Measurements from ENCODE around the gene LCK. TPM values are rescaled to one million over a fixed set of nuclear protein-coding genes. Genes with fewer than 3 reads are reported as not detected.
A peak's percentile ranks its signal among the peaks of the same experiment; 100 is the strongest.

LCK gene
- total and polyA plus RNA-seq, 10 of the 15 experiments (the other 5 are each of a cell fraction or from before 2014, with no cell fraction given): 31.5 to 173 (median 119) TPM

DNA sequence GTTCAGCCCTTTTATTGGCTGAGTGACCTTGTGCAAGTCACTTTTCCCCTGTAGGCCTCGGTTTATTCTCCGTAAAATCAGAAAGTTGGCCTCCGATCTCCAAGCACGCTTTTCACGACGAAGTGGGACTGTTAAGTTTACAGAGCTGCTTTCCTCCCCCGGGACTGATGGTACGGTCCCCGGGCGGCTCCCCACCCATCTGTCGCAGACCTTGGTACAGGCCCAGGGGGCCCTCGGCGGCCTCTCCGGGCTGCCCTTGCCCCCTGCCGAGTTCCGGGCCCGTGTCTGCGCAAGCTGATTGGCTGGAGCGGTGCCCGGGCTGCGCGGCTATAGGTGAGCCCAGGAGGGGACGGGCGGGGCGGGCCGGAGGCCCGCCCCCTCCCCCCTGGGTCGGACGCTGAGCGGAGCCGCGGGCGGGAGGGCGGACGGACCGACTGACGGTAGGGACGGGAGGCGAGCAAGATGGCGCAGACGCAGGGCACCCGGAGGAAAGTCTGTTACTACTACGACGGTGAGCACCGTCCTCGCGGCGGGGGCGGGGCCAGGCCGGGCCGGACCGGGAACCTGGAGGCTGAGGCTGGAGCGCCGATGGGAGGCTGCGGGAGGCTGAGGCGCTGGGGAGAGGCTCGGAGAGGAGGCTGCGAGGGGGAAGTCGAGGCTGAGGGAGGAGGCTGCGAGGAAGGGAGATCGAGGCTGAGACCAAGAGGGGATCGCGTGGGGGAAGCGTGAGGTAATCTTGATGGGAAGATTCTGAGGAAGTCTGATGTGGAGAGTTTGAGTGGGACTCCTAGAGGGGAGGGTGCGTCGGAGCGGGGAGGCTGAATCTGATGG, 40.9 kb downstream of the LCK start, which contains the start of gene HDAC1 (continued):
- TF ChIP-seq, protein P1, sequence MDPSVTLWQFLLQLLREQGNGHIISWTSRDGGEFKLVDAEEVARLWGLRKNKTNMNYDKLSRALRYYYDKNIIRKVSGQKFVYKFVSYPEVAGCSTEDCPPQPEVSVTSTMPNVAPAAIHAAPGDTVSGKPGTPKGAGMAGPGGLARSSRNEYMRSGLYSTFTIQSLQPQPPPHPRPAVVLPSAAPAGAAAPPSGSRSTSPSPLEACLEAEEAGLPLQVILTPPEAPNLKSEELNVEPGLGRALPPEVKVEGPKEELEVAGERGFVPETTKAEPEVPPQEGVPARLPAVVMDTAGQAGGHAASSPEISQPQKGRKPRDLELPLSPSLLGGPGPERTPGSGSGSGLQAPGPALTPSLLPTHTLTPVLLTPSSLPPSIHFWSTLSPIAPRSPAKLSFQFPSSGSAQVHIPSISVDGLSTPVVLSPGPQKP (IDR thresholded peaks at IDR 0.05; ENCODE audit: low read depth, low read length): peak; percentile 53; the same call in 1 of the 2 replicates
- peak; percentile 87 for TF ChIP-seq BCLAF1 (IDR thresholded peaks at IDR 0.05)
- TF ChIP-seq SMAD5 (IDR thresholded peaks at IDR 0.05; ENCODE audit: low read depth): peak; percentile 59; the same call in 1 of the 2 replicates
- no peak for TF ChIP-seq MXI1 (IDR thresholded peaks at IDR 0.05; ENCODE audit: low read depth, low read length)
- peak; percentile 71 for TF ChIP-seq NBN (IDR thresholded peaks at IDR 0.05)
- TF ChIP-seq CREB1 (IDR thresholded peaks at IDR 0.05; ENCODE audit: low read depth): no peak
- TF ChIP-seq NR2C1 (IDR thresholded peaks at IDR 0.05): peak; percentile 33; the same call in 1 of the 2 replicates
- no peak for TF ChIP-seq SPI1 (IDR thresholded peaks at IDR 0.05; ENCODE audit: borderline replicate concordance, insufficient read depth, low read depth, low read length)
- TF ChIP-seq KLF5 (IDR thresholded peaks at IDR 0.05; ENCODE audit: partially characterized antibody): peak; percentile 98
- TF ChIP-seq, protein P2, sequence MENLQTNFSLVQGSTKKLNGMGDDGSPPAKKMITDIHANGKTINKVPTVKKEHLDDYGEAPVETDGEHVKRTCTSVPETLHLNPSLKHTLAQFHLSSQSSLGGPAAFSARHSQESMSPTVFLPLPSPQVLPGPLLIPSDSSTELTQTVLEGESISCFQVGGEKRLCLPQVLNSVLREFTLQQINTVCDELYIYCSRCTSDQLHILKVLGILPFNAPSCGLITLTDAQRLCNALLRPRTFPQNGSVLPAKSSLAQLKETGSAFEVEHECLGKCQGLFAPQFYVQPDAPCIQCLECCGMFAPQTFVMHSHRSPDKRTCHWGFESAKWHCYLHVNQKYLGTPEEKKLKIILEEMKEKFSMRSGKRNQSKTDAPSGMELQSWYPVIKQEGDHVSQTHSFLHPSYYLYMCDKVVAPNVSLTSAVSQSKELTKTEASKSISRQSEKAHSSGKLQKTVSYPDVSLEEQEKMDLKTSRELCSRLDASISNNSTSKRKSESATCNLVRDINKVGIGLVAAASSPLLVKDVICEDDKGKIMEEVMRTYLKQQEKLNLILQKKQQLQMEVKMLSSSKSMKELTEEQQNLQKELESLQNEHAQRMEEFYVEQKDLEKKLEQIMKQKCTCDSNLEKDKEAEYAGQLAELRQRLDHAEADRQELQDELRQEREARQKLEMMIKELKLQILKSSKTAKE (IDR thresholded peaks at IDR 0.05; ENCODE audit: low read depth, poor library complexity, severe bottlenecking): peak; percentile 89
- peak; percentile 93 to 96 for TF ChIP-seq BHLHE40 (IDR thresholded peaks at IDR 0.05; ENCODE audit: borderline replicate concordance in 1 of 2, low read depth in 2 of 2, low read length in 1 of 2)
- TF ChIP-seq RFX5 (IDR thresholded peaks at IDR 0.05; ENCODE audit: low read depth, low read length): peak; percentile 49; the same call in 1 of the 2 replicates
- TF ChIP-seq RELA (IDR thresholded peaks at IDR 0.05; ENCODE audit: borderline replicate concordance, partially characterized antibody): peak; percentile 77
- no peak for TF ChIP-seq ZBTB4 (CRISPR knock-in tag; IDR thresholded peaks at IDR 0.05)
- no peak for TF ChIP-seq YBX1 (IDR thresholded peaks at IDR 0.05)
- peak; percentile 98 for TF ChIP-seq SMARCA5 (IDR thresholded peaks at IDR 0.05)
- TF ChIP-seq LARP7 (IDR thresholded peaks at IDR 0.05): peak; percentile 77; the same call in 1 of the 2 replicates
- TF ChIP-seq SP1 (IDR thresholded peaks at IDR 0.05; ENCODE audit: low read depth, low read length): peak; percentile 86
- TF ChIP-seq PAX5 (IDR thresholded peaks at IDR 0.05; ENCODE audit: borderline replicate concordance, low read depth, low read length): no peak
- 0 out of 2 replicates have a peak, but pooled peaks have one; percentile 21 for TF ChIP-seq MTA2 (IDR thresholded peaks at IDR 0.05; ENCODE audit: low read depth)
- TF ChIP-seq SIX5 (IDR thresholded peaks at IDR 0.05; ENCODE audit: low read depth, low read length, severe bottlenecking): peak; percentile 52
